ENCODE results near the gene LAX1.

GRCh38 chr1:203797948-203798655, 33.1 kb downstream of the LAX1 start:
- TF ChIP-seq, protein P1, sequence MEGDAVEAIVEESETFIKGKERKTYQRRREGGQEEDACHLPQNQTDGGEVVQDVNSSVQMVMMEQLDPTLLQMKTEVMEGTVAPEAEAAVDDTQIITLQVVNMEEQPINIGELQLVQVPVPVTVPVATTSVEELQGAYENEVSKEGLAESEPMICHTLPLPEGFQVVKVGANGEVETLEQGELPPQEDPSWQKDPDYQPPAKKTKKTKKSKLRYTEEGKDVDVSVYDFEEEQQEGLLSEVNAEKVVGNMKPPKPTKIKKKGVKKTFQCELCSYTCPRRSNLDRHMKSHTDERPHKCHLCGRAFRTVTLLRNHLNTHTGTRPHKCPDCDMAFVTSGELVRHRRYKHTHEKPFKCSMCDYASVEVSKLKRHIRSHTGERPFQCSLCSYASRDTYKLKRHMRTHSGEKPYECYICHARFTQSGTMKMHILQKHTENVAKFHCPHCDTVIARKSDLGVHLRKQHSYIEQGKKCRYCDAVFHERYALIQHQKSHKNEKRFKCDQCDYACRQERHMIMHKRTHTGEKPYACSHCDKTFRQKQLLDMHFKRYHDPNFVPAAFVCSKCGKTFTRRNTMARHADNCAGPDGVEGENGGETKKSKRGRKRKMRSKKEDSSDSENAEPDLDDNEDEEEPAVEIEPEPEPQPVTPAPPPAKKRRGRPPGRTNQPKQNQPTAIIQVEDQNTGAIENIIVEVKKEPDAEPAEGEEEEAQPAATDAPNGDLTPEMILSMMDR (IDR thresholded peaks at IDR 0.05), result no peak
- TF ChIP-seq POLR2A (IDR thresholded peaks at IDR 0.05) (no peak), EP300 (IDR thresholded peaks at IDR 0.05) (no peak), POLR2AphosphoS5 (IDR thresholded peaks at IDR 0.05) (no peak)
